ENCODE results near the gene ZDHHC8.
"Not testable (repeated sequence)": the region's sequence is repeated elsewhere in the genome, so short reads cannot be mapped to it uniquely, and the experiment has no call there.

ZDHHC8 gene

DNA sequence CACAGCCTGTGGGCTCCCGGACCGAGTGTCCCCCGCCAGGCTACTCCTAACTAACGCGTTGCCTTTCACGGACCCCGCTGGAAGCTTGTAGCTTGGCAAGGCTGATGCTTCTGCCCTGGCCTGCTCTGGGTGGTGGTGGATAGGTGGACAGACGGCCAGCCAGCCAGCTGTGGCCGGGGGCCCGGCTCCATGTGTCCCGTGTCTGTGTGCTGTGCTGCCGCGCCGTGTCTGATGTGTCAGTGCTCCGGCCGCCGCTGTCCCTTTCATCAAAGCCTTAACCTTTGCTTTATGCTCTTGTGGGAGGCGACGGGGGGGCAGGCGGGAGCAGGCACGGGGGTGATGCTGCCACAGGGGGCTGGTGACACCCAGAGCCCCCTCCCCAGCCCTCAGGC lies 14.2 kb downstream of the ZDHHC8 start:
- no peak for DNase-seq

GRCh38 chr22:20146777-20147176 lies 15.2 kb downstream of the ZDHHC8 start:
- no peak for DNase-seq

DNA sequence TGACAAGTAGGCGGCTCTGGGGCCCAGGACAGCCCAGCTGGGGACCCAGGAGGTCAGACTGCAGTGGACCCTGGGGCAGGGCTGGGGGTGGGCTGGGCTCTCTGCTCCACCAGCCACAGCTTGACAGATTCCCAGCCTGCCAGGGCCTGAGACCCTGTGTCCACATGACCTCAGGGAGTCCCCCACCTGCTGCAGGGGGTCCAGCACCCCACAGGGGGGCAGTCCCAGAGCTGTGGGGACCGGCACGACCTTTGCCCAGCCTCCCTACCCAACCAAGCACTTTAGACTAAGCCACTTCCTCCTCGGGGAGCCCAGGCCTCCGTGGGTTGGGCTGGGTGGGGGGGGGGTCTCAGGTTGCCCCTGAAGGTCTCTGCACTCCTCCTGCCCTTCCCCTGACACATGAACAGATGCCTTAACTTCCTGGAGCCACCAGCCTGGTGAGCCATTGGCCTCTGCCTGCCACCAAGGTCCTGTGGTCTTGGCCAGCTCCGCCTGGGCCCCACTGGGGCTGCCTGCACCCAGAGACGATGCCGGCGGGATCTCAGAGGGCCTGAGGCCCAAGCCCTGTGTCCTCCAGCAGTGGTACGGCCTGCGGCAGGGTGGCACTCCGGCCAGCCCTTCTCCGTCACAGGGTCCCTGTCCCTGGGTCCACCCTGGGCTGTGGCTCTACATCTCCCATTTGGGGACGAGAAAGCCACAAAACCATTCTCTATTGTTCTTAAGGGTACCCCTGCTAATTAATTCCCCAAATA lies 15.8 kb downstream of the ZDHHC8 start:
- DNase-seq = no peak

- DNase-seq = no peak
Observed at GRCh38 chr22:20148414-20148813, 16.8 kb downstream of the ZDHHC8 start.

- no peak for DNase-seq
Observed at GRCh38 chr22:20149257-20150250, 17.9 kb downstream of the ZDHHC8 start.

GRCh38 chr22:20150381-20151275 lies 19.0 kb downstream of the ZDHHC8 start, which contains the start of gene CCDC188:
Gene CCDC188, minus strand, starts transcription at chr22:20151055. Its CDS starts 69 bp downstream, at chr22:20150986.
- no peak for DNase-seq

DNA sequence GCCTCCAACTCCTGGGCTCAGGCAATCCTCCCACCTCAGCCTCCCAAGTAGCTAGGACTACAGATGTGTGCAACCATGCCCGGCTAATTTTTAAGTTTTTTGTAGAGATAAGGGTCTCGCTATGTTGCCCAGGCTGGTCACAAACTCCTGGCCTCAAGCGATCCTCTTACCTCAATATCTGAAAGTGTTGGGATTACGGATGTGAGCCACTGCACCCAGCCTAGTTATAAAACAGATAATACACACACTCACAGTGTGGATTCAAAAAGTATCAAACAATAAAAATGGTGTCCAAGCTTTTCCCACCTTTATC lies 19.6 kb downstream of the ZDHHC8 start:
- no peak for DNase-seq

DNA sequence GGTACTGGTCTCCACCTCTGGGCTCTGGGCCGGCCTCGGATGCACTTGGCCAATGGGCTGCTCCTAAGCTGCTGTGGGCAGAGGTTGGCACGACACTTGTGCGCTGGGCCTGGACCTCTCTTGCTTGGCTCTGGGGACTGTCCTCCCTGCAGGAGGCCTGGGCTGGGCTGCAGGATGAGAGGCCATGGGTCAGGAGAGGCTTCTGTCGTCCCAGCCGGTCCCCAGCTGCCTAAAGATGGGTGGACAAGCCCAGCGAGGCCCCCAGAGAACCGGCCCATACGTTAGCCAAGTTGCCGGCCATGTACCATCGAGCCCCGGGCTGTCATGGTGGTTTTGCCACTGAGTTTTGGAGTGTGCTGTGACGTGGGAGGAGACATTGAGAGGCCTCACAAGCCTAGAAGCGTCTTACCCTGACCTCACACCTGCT lies 20.9 kb downstream of the ZDHHC8 start:
- DNase-seq = no peak

DNA sequence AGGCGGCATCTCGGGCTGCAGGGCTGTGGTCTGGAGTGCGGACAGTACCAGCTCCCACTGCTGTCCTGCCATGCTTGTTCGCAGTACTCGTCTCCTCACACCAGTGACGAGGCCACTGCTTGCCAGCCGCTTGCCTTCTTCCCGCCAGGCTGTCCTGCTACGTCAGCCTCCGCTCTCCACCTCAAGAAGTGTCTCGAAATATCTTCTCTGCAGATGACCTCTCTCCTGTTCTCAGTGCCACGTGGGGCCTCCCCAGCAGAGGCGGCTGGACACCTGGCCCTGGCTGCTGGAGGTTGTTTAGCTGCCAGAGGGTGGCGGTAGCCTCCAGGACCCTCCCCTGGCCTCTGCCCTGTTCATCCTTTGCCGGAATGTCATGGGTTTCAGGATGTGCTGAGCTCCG lies 22.3 kb downstream of the ZDHHC8 start:
- no peak for DNase-seq

GRCh38 chr22:20154602-20155187 lies 23.1 kb downstream of the ZDHHC8 start:
- no peak for DNase-seq

- peak; percentile 94 for DNase-seq
Observed at GRCh38 chr22:20155330-20156041, 23.9 kb downstream of the ZDHHC8 start.

- no peak for DNase-seq
Observed at GRCh38 chr22:20156042-20156389, 24.4 kb downstream of the ZDHHC8 start.

DNA sequence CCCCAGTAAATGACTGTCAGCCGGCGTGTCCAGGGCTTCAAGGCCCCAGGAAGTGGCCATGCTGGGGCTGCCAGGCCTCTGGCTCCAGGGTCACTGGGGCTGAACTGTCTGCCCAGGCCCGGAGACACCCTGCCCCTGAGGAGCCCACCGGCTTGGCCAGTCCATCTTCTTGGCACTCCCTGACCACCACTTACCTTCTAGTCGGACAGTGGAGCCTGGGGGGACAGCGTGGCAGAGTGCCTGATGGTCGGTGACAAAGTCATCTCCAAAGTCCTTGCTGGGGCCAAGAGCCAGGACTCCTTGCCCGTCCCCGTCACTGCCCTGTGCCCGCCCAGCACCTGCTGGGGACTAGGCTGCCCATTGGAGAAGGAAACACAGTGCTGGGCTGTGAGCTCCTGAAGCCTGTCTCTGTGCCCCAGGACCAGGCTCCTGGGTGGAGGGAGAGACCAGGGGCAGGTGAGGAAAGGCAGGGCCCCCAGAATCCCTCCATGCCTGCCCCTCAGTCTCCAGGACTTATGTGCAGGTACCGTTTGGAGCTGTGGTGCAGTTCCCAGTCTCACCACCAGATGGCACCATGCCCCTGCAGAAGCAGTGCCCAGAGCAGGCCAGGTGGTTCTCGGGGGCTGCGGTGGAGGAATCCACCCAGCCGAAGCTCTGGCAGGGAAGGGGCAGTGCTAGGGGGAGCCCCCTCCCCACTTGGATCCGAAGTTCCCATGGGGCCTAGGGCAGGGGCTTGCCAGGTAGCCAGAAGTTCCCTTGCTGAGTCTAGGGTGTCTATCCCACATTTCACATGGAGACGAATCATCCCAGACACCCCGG lies 25.2 kb downstream of the ZDHHC8 start:
- peak; percentile 94 for DNase-seq

DNA sequence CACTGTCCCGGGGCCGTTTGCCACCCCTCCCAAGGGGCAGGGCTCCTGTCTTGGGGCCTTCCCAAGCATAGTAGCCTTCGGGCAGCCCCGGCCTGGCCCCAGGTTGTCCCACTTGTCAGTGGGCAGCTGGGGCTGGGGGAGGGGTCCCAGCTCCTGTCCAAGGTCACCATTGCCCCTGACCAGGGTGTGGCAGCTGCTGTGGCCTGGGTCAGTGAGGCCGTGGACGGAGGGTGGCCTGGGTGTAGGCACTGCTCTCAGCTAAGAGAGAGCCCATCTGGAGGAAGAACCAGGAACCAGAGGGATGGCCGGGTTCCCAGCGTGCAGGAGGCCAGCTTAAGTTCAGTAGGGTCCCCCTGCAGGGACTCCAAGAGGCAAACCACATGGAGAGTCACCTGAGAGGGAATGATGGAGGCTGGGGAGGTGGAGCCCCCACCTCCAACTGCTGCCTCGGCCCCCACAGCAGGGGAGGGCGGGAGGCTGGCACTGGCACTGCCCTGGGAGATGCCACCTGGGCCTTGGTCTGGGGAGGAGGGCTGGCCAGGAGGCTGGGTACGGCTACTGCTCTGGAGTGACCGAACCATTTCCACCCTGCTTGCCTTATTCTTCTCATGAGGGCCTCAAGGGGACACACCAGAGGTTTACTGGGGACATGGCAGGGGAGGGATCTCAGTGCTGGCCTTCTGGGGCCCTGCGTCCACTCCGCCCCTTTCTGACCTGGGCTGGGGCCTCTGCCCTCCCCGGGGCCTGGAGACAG lies 26.0 kb downstream of the ZDHHC8 start:
- no peak for DNase-seq

- no peak for DNase-seq
Observed at GRCh38 chr22:20158391-20159036, 26.9 kb downstream of the ZDHHC8 start.

- DNase-seq = peak; percentile 74
Observed at GRCh38 chr22:20159076-20159475, 27.5 kb downstream of the ZDHHC8 start.

DNA sequence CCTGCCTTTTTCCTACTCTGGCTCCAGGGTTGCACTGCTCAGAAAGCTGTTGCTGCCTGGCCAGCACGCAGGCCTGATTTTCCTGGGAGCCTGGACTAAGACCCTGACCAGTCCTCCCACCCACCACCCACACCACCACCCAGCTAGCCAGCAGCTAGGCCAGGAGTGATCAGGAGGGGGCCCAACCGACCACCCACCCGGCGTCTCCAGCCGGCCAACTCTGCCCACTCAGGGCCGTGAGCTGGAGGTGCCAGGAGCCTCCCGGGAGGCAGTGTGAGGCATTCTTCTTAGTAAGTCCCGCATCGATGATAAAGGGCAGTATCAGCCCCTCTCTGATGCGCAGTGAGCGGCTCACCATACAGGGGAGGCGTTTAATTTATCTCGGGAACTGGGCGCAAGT lies 27.9 kb downstream of the ZDHHC8 start:
- DNase-seq = not testable (repeated sequence)

DNA sequence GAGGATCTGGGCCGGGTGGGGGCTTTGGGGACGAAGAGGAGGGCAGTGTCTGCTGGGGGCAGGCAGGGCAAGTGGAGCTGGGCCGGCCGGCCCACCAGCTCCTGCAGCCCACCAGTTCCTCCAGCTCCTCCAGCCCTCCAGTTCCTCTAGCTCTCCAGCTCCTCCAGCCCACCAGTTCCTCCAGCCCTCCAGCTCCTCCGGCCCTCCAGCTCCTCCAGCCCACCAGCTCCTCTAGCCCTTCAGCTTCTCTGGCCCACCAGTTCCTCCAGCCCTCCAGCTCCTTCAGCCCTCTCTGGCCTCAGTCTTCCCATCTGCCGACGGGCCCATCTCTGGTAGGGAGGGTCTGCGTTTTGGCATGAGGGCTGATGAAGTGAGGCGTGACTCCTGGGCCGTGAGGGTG lies 28.4 kb downstream of the ZDHHC8 start:
- DNase-seq = no peak

GRCh38 chr22:20164863-20165262 lies 33.3 kb downstream of the ZDHHC8 start:
- DNase-seq = no peak

DNA sequence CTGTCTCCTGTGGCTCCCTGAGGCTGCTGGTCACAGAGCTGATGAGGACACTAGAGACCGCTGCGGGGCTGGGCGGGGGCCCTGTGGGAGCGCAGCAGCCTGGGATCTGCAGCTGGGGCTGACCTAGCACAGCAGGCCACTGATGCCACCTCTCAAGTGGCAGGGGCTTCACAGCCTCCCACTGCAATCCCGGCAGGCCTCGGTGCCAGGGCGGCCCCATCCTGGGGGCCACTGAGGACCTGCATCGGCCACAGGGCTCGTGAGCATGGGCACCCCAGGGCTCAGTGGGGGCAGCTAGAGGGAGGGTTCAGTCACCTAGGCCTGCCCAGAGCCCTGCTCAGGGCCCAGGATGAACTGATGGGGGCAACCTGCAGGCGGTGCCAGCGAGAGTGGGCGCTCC lies 33.8 kb downstream of the ZDHHC8 start:
- no peak for DNase-seq
